NB4 (cell line): ENCODE results near the gene KRTAP2-2.

Experiments used
- CTCF ChIP-seq: IDR thresholded peaks from one replicate; pipeline ENCODE4 v1.5.1; 2012; ENCODE audit warnings: low read depth, low read length
- POLR2A ChIP-seq: IDR thresholded peaks from 2 replicates; pipeline ENCODE4 v1.6.1; 2011; ENCODE audit warnings: mild to moderate bottlenecking; ENCODE audit not compliant: insufficient read length; ENCODE audit errors: extremely low read depth

GRCh38 chr17:41016578-41017215 is 38.3 kb downstream of the KRTAP2-2 start:
- TF ChIP-seq POLR2A: no peak
- no peak for TF ChIP-seq CTCF
